Measurements from ENCODE around the gene PEDS1.

- TF ChIP-seq MZF1 (CRISPR knock-in tag; IDR thresholded peaks at IDR 0.05; ENCODE audit: borderline replicate concordance): peak; percentile 51; the same call in 1 of the 2 replicates
- TF ChIP-seq ZFP91 (CRISPR knock-in tag; IDR thresholded peaks at IDR 0.05; ENCODE audit: borderline replicate concordance): peak; percentile 62
- TF ChIP-seq ZNF619 (CRISPR knock-in tag; IDR thresholded peaks at IDR 0.05): no peak; the same call in 1 of the 2 replicates
- TF ChIP-seq CTCF (CRISPR knock-in tag; IDR thresholded peaks at IDR 0.05): peak; percentile 100
- peak; percentile 38; the same call in 1 of the 3 replicates for TF ChIP-seq MXI1 (IDR thresholded peaks at IDR 0.05; ENCODE audit: borderline replicate concordance, low read depth, low read length)
- no peak for TF ChIP-seq RFX5 (IDR thresholded peaks at IDR 0.05; ENCODE audit: low read depth, low read length)
- TF ChIP-seq RFXAP (CRISPR knock-in tag; IDR thresholded peaks at IDR 0.05; ENCODE audit: borderline replicate concordance): peak; percentile 76
- TF ChIP-seq ZNF777 (CRISPR knock-in tag; IDR thresholded peaks at IDR 0.05): peak; percentile 47; the same call in 1 of the 2 replicates
- no peak for TF ChIP-seq ARNT (IDR thresholded peaks at IDR 0.05)
- TF ChIP-seq SIN3A (IDR thresholded peaks at IDR 0.05; ENCODE audit: borderline replicate concordance, low read depth, low read length): no peak
These were observed 32.8 kb upstream of the PEDS1 start for GRCh38 chr20:50186151-50186885.

All from HepG2 (cell line).